Measurements from ENCODE around the gene STK10.

DNA sequence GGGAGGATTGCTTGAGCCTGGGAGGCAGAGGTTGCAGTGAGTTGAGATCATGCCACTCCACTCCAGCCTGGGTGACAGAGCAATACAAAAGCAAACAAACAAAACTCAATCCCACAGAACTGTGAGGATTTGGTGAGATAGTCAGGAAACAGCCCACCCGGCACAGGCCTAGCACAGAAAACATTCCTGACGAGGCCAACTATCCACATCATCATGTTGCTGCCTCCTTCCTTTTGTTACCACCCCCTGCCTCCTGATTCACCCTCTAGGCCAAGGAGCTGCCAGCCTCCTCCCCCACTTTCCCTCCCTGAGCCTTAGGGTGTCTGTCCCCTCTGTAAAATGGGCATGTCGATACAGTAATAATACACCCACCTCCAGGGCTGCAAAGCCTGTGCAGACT, 39.0 kb downstream of the STK10 start:
- TF ChIP-seq CTCF (IDR thresholded peaks at IDR 0.05; ENCODE audit: insufficient read depth, low read depth, low read length) (no peak), EZH2 (IDR thresholded peaks at IDR 0.05; ENCODE audit: insufficient read depth, low read length) (no peak)
